K562 (cell line): ENCODE data around the gene GPR42. TPM values are rescaled to one million over a fixed set of nuclear protein-coding genes. Genes with fewer than 3 reads are reported as not detected.

ENCODE experiments used
- ATAC-seq: fragments of 200-7000 bp; cut with Tn5 transposase; 3 replicates; pipeline ENCODE4 v1.9.1; 2020; ENCODE audit warnings: moderate library complexity
- BruUV-seq: library from RNA; stranded (reverse); fragments of 400-500 nt; replicated peaks from 2 replicates; lab custom pipeline; 2021; lab: Mats Ljungman, UMichigan
- CTCF ChIA-PET: fragments of 300-600 bp; formaldehyde crosslinking; extraction: SDS; loops from one replicate; lab custom pipeline; 2021; ENCODE audit warnings: low intra/inter-chr PET ratio; lab: Yijun Ruan, JAX
- POLR2A ChIA-PET: fragments of 300-600, 350-650 bp; sonication (Branson Sonifier 250); formaldehyde crosslinking; extraction: SDS; loops from one replicate; lab custom pipeline; 2021; ENCODE audit warnings: antibody characterized with exemption, inconsistent platforms; lab: Yijun Ruan, JAX
- DNase-seq, 4 experiments: peaks; one replicate each; pipeline versions ENCODE4 v3.0.0 to v3.0.0-alpha.2; 2011 to 2018; ENCODE audit warnings: low spot score in 3 of 4, mixed read lengths in 3 of 4; ENCODE audit errors: extremely low read depth in 1 of 4
- FAIRE-seq: peaks from 2 replicates; lab custom pipeline; 2011; peaks lifted over from hg19 to GRCh38; lab: Jason Lieb, UNC
- H2AFZ ChIP-seq: 2 replicates; pipeline ENCODE4 v1.6.0; 2011; ENCODE audit warnings: low read depth, low read length, control low read depth, inconsistent platforms
- H3K27ac ChIP-seq: fragments of 200-600 bp; 3 replicates; pipeline ENCODE4 v1.8.0; 2011; ENCODE audit warnings: low read depth, mild to moderate bottlenecking, control low read depth, inconsistent platforms, low read length, moderate library complexity, mixed read lengths; ENCODE audit errors: extremely low read depth
- H3K27me3 ChIP-seq, 2 experiments: fragments of 300-600 bp in 1 of 2; 2 replicates in 1 of 2; 3 replicates in 1 of 2; pipeline versions ENCODE4 v1.6.0 to v1.8.0; 2011; ENCODE audit warnings: inconsistent platforms in 2 of 2, low read length in 2 of 2, mild to moderate bottlenecking in 1 of 2, mixed read lengths in 1 of 2, moderate library complexity in 1 of 2; ENCODE audit not compliant: control insufficient read depth in 2 of 2, insufficient read depth in 2 of 2
- H3K36me3 ChIP-seq: fragments of 300-600 bp; 3 replicates; pipeline ENCODE4 v1.8.0; 2011; ENCODE audit warnings: mild to moderate bottlenecking, low read length, inconsistent platforms; ENCODE audit not compliant: control insufficient read depth, insufficient read depth
- H3K4me1 ChIP-seq, 2 experiments: fragments of 200-600 bp in 1 of 2; replicated peaks in 1 of 2; 2 replicates in 1 of 2; 3 replicates in 1 of 2; pipeline versions ENCODE4 v1.5.1 to v1.8.0; 2011; ENCODE audit warnings: inconsistent platforms in 2 of 2, low read length in 2 of 2, mild to moderate bottlenecking in 1 of 2, mixed read lengths in 1 of 2, moderate library complexity in 1 of 2; ENCODE audit not compliant: control insufficient read depth in 2 of 2, insufficient read depth in 2 of 2
- H3K4me2 ChIP-seq: 2 replicates; pipeline ENCODE4 v1.6.1; 2011; ENCODE audit warnings: low read length, control low read depth, inconsistent platforms, mixed read lengths; ENCODE audit not compliant: insufficient read depth
- H3K4me3 ChIP-seq: fragments of 200-600 bp; sonication (generic), shearing (Covaris generic); 2 replicates; pipeline ENCODE4 v1.5.1; 2016; ENCODE audit warnings: control low read depth, inconsistent platforms
- H3K79me2 ChIP-seq: fragments of 200-600 bp; 3 replicates; pipeline ENCODE4 v1.8.0; 2011; ENCODE audit warnings: low read length, inconsistent platforms; ENCODE audit not compliant: control insufficient read depth, insufficient read depth
- H3K9ac ChIP-seq, 2 experiments: 2 replicates each; pipeline versions ENCODE4 v1.6.0 to v1.6.1; 2011; ENCODE audit warnings: low read depth in 2 of 2, low read length in 2 of 2, control low read depth in 1 of 2, inconsistent platforms in 1 of 2, mild to moderate bottlenecking in 1 of 2, mixed read lengths in 1 of 2; ENCODE audit not compliant: insufficient read depth in 1 of 2
- H3K9me1 ChIP-seq: one replicate; pipeline ENCODE4 v1.6.0; 2011; ENCODE audit warnings: inconsistent platforms, mild to moderate bottlenecking, low read length, moderate library complexity; ENCODE audit not compliant: control insufficient read depth, insufficient read depth
- H3K9me3 ChIP-seq: replicated peaks from 2 replicates; pipeline ENCODE4 v1.5.1; 2011; ENCODE audit warnings: low read depth, low read length, inconsistent platforms; ENCODE audit not compliant: control insufficient read depth, insufficient read depth
- H4K20me1 ChIP-seq: replicated peaks from 2 replicates; pipeline ENCODE4 v1.6.1; 2011; ENCODE audit warnings: low read length, inconsistent platforms, mixed read lengths; ENCODE audit not compliant: control insufficient read depth, insufficient read depth
- BACH1 ChIP-seq: fragments of 200-800 bp; sonication (Bioruptor generic); IDR thresholded peaks from 2 replicates; pipeline ENCODE4 v1.6.1; 2016; ENCODE audit warnings: missing genetic modification characterization, missing compliant biosample characterization
- EP300 ChIP-seq: IDR thresholded peaks from 2 replicates; pipeline ENCODE4 v1.6.1; 2012; ENCODE audit warnings: low read length, improper control_type of control experiment
- ETV5 ChIP-seq: sonication (generic); formaldehyde crosslinking; IDR thresholded peaks from 2 replicates; pipeline ENCODE4 v1.4.0; 2020; ENCODE audit warnings: low read depth, mild to moderate bottlenecking, missing genetic modification reagents
- FOS ChIP-seq: IDR thresholded peaks from 3 replicates; pipeline ENCODE4 v1.6.1; 2011; ENCODE audit not compliant: insufficient read length; ENCODE audit errors: extremely low read depth
- JUN ChIP-seq, 2 experiments: sonication (generic) in 1 of 2; formaldehyde crosslinking in 1 of 2; IDR thresholded peaks; 2 replicates each; pipeline versions ENCODE4 v1.6.1 to v1.8.0; 2012 to 2022; ENCODE audit warnings: borderline replicate concordance in 2 of 2, mild to moderate bottlenecking in 2 of 2, improper control_type of control experiment in 1 of 2, low read depth in 1 of 2, low read length in 1 of 2, missing genetic modification reagents in 1 of 2
- JUND ChIP-seq, 2 experiments: IDR thresholded peaks; 2 replicates in 1 of 2; 3 replicates in 1 of 2; pipeline ENCODE4 v1.6.1; 2011; ENCODE audit warnings: borderline replicate concordance in 2 of 2, low read depth in 2 of 2, low read length in 2 of 2, improper control_type of control experiment in 1 of 2, missing biosample characterization in 1 of 2, missing genetic modification characterization in 1 of 2, missing genetic modification reagents in 1 of 2
- NR1H2 ChIP-seq: sonication (generic); formaldehyde crosslinking; IDR thresholded peaks from 2 replicates; pipeline ENCODE4 v1.4.0; 2020; ENCODE audit warnings: mild to moderate bottlenecking, missing genetic modification reagents
- RBM25 ChIP-seq: fragments of 200-400 bp; formaldehyde crosslinking; IDR thresholded peaks from 2 replicates; pipeline ENCODE4 v1.6.1; 2018; ENCODE audit warnings: low read length, low read depth, moderate library complexity; ENCODE audit not compliant: severe bottlenecking
- TBL1XR1 ChIP-seq, 2 experiments: IDR thresholded peaks; 2 replicates each; pipeline ENCODE4 v1.6.1; 2012; ENCODE audit warnings: improper control_type of control experiment in 2 of 2, low read length in 2 of 2, mild to moderate bottlenecking in 1 of 2
- TEAD2 ChIP-seq: fragments of 450-650 bp; IDR thresholded peaks from 2 replicates; pipeline ENCODE4 v1.6.1; 2016; ENCODE audit warnings: missing genetic modification characterization, control low read depth, missing compliant biosample characterization
- TRIM24 ChIP-seq, 2 experiments: fragments of 450-650 bp; IDR thresholded peaks; 2 replicates each; pipeline ENCODE4 v1.6.1; 2016
- ZFX ChIP-seq: sonication (generic); formaldehyde crosslinking; IDR thresholded peaks from 2 replicates; pipeline ENCODE4 v1.8.0; 2022; ENCODE audit warnings: mild to moderate bottlenecking, missing genetic modification reagents, moderate library complexity
- ZNF133 ChIP-seq: fragments of 250-450 bp; sonication (Bioruptor Pico); IDR thresholded peaks from 2 replicates; pipeline ENCODE4 v1.4.0; 2020; ENCODE audit warnings: mild to moderate bottlenecking
- ZNF3 ChIP-seq: fragments of 250-450 bp; sonication (Bioruptor Pico); IDR thresholded peaks from 2 replicates; pipeline ENCODE4 v1.5.0; 2021; ENCODE audit warnings: mild to moderate bottlenecking, moderate library complexity
- ZNF507 ChIP-seq: conservative IDR thresholded peaks from 2 replicates; pipeline ENCODE4 v1.6.1; 2017; ENCODE audit warnings: missing genetic modification characterization, missing compliant biosample characterization
- ZNF77 ChIP-seq: fragments of 250-450 bp; sonication (Bioruptor Pico); IDR thresholded peaks from 2 replicates; pipeline ENCODE4 v1.5.0; 2020
- WGBS: fragments of 100-300 bp; shearing (Covaris generic); methylation state at CpG from one replicate; pipeline ENCODE4 v1.1.6; 2016; ENCODE audit warnings: low coverage, mixed read lengths; ENCODE audit not compliant: insufficient coverage; ENCODE audit errors: missing lambda C conversion rate; 5-methylcytosine and 5-hydroxymethylcytosine counted together
- in situ Hi-C: fragments of 300-500 bp; cut with MboI; formaldehyde crosslinking; loops from 4 replicates; pipeline ENCODE4 v1.15.0; 2018; ENCODE audit warnings: inconsistent platforms, mixed read lengths
- intact Hi-C: fragments of 100-400 bp; cut with micrococcal nuclease; formaldehyde crosslinking; loops from 2 replicates; pipeline ENCODE4 v1.14.2; 2022
- polyA plus RNA-seq, 8 experiments: library from polyadenylated mRNA; depleted of rRNA in 4 of 8; stranded (reverse) in 5 of 8; unstranded in 3 of 8; fragments of >200 nt; fragmentation: Nextera tagmentation in 2 of 8; fragmentation: Illumina TruSeq in 1 of 8; extraction: Ambion mirVana in 2 of 8; extraction: Trizol in 1 of 8; gene quantifications; 2 replicates each; pipeline versions ENCODE4 v1.2.1 to v1.2.3, GENCODE V29; 2011 to 2014; ENCODE audit warnings: inconsistent platforms in 1 of 8, missing spikeins in 1 of 8
- total RNA-seq, 7 experiments: library from RNA; depleted of rRNA in 6 of 7; stranded (reverse); fragments of >200 nt in 6 of 7; fragmentation: Illumina TruSeq in 2 of 7; extraction: Trizol in 2 of 7; gene quantifications; 2 replicates each; pipeline versions ENCODE4 v1.2.1 to v1.2.3, GENCODE V29; 2011 to 2021; ENCODE audit warnings: low replicate concordance in 1 of 7
- TF ChIP-seq, protein P1 (sequence below): sonication (generic); formaldehyde crosslinking; IDR thresholded peaks from 2 replicates; pipeline ENCODE4 v1.4.0; 2020; ENCODE audit warnings: mild to moderate bottlenecking, missing genetic modification reagents
- TF ChIP-seq, protein P2 (sequence below): fragments of 200-800 bp; sonication (Bioruptor generic); IDR thresholded peaks from 2 replicates; pipeline ENCODE4 v1.6.1; 2017; ENCODE audit warnings: missing genetic modification characterization, missing compliant biosample characterization

Gene GPR42
- total and polyA plus RNA-seq, 9 of the 15 experiments (the other 6 are each of a cell fraction or from before 2014, with no cell fraction given) = not detected

DNA sequence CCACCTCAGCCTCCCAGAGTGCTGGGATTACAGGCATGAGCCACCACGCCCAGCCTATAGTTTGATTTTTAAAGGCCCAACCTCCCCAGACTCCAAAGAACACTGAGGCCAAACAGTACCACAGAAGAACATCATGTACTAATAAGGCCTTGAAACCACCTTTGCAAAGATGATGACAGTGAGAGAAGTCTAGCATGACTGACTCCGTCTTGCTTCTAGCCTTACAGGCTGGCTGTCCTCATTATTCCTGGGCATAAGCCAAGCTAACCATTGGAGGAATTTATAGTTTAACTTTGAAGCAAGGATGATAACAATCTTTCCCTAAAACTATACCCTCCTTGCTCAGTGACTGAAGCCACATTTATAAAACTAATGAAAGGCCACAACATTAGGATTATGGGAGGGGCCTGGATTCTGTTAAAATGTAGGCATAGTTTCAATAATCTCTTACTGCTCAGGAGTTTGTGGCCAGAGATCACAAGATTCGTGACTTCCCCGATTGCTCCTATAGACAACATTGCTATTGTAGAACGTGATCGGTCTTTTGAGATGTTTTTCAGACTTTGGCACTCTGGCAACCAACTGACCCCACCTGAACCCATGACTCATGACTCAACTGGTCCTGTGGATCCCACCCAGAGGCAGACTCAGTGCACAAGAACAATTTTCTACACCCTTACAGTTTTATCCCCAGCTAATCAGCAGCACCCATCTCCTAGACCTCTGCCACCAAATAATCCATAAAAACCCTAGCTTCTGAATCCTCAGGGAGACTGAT is 17.6 kb downstream of the GPR42 start:
- DNase-seq (peak in 1 of 4 experiments; percentile 49), ATAC-seq (peak; percentile 33; the same call in 1 of the 3 replicates), FAIRE-seq (peak; percentile 49)
- H3K9me1 ChIP-seq = no peaks in the 10 kb centered on the region
- H3K79me2 ChIP-seq = no peaks in the 10 kb centered on the region
- in situ Hi-C loops = no loop called here
- H2AFZ ChIP-seq = peak overlapping the region; percentile 73; the same call in 1 of the 2 replicates
- no peaks in the 10 kb centered on the region for H3K27me3 ChIP-seq
- WGBS = 32% methylated on average over 6 of the region's 6 CpGs
- H3K4me1 ChIP-seq = peaks cover 16 to 18% of the 10 kb centered on the region in 2 experiments; a peak in 4 of 5 replicates
- no peak overlapping the region for H3K4me3 ChIP-seq
- peak overlapping the region; percentile 53; the same call in 1 of the 2 replicates for H3K4me2 ChIP-seq
- no TSS peak for BruUV-seq
- no peak overlapping the region for H3K9ac ChIP-seq
- ChIA-PET POLR2A (interaction anchor here (1.6 kb wide), 1 partner anchor 12 kb away, joined by 4 read pairs; no protein-coding TSS in a partner anchor), CTCF (no interaction called here)
- H3K36me3 ChIP-seq = no peaks in the 10 kb centered on the region
- H3K27ac ChIP-seq = peak overlapping the region; percentile 56; the same call in 2 of the 3 replicates
- H3K9me3 ChIP-seq = no peaks in the 10 kb centered on the region; the same call in none of the 2 replicates
- intact Hi-C loops = no loop called here
- H4K20me1 ChIP-seq = no peaks in the 10 kb centered on the region
- no peak for TF ChIP-seq FOS
- TF ChIP-seq, protein P1, sequence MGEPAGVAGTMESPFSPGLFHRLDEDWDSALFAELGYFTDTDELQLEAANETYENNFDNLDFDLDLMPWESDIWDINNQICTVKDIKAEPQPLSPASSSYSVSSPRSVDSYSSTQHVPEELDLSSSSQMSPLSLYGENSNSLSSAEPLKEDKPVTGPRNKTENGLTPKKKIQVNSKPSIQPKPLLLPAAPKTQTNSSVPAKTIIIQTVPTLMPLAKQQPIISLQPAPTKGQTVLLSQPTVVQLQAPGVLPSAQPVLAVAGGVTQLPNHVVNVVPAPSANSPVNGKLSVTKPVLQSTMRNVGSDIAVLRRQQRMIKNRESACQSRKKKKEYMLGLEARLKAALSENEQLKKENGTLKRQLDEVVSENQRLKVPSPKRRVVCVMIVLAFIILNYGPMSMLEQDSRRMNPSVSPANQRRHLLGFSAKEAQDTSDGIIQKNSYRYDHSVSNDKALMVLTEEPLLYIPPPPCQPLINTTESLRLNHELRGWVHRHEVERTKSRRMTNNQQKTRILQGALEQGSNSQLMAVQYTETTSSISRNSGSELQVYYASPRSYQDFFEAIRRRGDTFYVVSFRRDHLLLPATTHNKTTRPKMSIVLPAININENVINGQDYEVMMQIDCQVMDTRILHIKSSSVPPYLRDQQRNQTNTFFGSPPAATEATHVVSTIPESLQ (CRISPR knock-in tag) = no peak
- TF ChIP-seq ZNF3 (CRISPR knock-in tag) = no peak
- peak; percentile 11; the same call in 1 of the 2 replicates for TF ChIP-seq BACH1 (tag)
- peak; percentile 25; the same call in 1 of the 2 replicates for TF ChIP-seq ZFX
- no peak for TF ChIP-seq ZNF507 (tag)
- TF ChIP-seq JUND (IDR thresholded peaks at IDR 0.05; ENCODE audit: borderline replicate concordance, low read depth, low read length) = peak; percentile 80; the same call in 1 of the 2 replicates
- TF ChIP-seq JUND (tag; IDR thresholded peaks at IDR 0.05; ENCODE audit: borderline replicate concordance, low read depth, low read length) = no peak; the same call in 2 of the 3 replicates
- TF ChIP-seq ETV5 = no peak
- no peak for TF ChIP-seq ZNF77 (CRISPR knock-in tag)
- no peak for TF ChIP-seq NR1H2
- TF ChIP-seq, protein P2, sequence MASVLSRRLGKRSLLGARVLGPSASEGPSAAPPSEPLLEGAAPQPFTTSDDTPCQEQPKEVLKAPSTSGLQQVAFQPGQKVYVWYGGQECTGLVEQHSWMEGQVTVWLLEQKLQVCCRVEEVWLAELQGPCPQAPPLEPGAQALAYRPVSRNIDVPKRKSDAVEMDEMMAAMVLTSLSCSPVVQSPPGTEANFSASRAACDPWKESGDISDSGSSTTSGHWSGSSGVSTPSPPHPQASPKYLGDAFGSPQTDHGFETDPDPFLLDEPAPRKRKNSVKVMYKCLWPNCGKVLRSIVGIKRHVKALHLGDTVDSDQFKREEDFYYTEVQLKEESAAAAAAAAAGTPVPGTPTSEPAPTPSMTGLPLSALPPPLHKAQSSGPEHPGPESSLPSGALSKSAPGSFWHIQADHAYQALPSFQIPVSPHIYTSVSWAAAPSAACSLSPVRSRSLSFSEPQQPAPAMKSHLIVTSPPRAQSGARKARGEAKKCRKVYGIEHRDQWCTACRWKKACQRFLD = 0 out of 2 replicates have a peak, but pooled peaks have one; percentile 5
- TF ChIP-seq TBL1XR1 (IDR thresholded peaks at IDR 0.05; ENCODE audit: low read length in 2 of 2) = no peak
- TF ChIP-seq ZNF133 (CRISPR knock-in tag) = no peak
- TF ChIP-seq TEAD2 (tag) = 0 out of 2 replicates have a peak, but pooled peaks have one; percentile 12
- peak; percentile 29 for TF ChIP-seq EP300
- TF ChIP-seq JUN (IDR thresholded peaks at IDR 0.05; ENCODE audit: borderline replicate concordance, low read depth, low read length) = peak; percentile 44; the same call in 1 of the 2 replicates
- no peak for TF ChIP-seq JUN (CRISPR knock-in tag; IDR thresholded peaks at IDR 0.05; ENCODE audit: borderline replicate concordance)
- no peak for TF ChIP-seq TRIM24 (IDR thresholded peaks at IDR 0.05)
- no peak for TF ChIP-seq RBM25
